Stimulated activated memory B cell treated with anti-CD40 and anti-IgM and Interleukin-4, amounts not matched to agents 10 μg/mL and 1 μg/mL and 100 μg/mL, for 72 hours (primary cell): ENCODE measurements around the gene MRPS6.

Experiments
- ATAC-seq: fragments of 150-1000 bp; cut with Tn5 transposase; 2 replicates; pipeline ENCODE4 v1.10.0; 2021
- H3K27ac Mint-ChIP-seq: one replicate; pipeline ENCODE4 v1.8.0; 2022; ENCODE audit warnings: mild to moderate bottlenecking, mixed read lengths
- H3K27me3 Mint-ChIP-seq: one replicate; pipeline ENCODE4 v1.8.0; 2022; ENCODE audit warnings: mixed read lengths
- H3K36me3 Mint-ChIP-seq: one replicate; pipeline ENCODE4 v1.8.0; 2022; ENCODE audit warnings: mixed read lengths
- H3K4me1 Mint-ChIP-seq: one replicate; pipeline ENCODE4 v1.8.0; 2022; ENCODE audit warnings: mixed read lengths
- H3K4me3 Mint-ChIP-seq: one replicate; pipeline ENCODE4 v1.8.0; 2022; ENCODE audit warnings: mild to moderate bottlenecking, moderate library complexity, mixed read lengths
- H3K9me3 Mint-ChIP-seq: one replicate; pipeline ENCODE4 v1.8.0; 2022; ENCODE audit warnings: mixed read lengths

The MRPS6 gene

DNA sequence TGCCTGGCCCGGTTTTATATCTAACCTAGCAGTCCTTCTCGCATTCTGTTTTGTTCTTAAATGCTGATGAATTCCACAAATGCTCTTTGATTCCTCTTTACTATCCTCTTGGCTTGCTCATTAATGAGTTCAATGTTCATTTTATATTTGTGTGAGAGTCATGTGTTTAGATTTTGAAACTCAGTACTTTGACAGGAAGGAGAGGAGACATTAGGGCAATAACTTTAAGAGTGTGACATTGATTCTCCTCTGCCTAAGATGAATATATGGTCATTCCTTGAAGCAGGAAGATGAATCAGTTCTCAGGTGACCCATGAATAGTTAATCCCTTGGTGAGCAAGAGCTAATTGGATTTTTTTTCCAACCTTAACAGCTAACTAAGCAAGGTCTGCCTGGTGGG is 84.1 kb downstream of the MRPS6 start:
- Mint-ChIP-seq H3K4me3 (no peak overlapping the region), H3K36me3 (peaks cover 44% of the 10 kb centered on the region), H3K27me3 (no peaks in the 10 kb centered on the region), H3K9me3 (peaks cover 22% of the 10 kb centered on the region), H3K27ac (no peak overlapping the region), H3K4me1 (peaks cover 7% of the 10 kb centered on the region)
- ATAC-seq: no peak

GRCh38 chr21:34158866-34159835 is 85.8 kb downstream of the MRPS6 start:
- Mint-ChIP-seq H3K27me3 (no peaks in the 10 kb centered on the region), H3K4me1 (no peaks in the 10 kb centered on the region), H3K9me3 (peaks cover 17% of the 10 kb centered on the region), H3K4me3 (no peak overlapping the region), H3K27ac (no peak overlapping the region), H3K36me3 (peaks cover 33% of the 10 kb centered on the region)
- no peak for ATAC-seq

DNA sequence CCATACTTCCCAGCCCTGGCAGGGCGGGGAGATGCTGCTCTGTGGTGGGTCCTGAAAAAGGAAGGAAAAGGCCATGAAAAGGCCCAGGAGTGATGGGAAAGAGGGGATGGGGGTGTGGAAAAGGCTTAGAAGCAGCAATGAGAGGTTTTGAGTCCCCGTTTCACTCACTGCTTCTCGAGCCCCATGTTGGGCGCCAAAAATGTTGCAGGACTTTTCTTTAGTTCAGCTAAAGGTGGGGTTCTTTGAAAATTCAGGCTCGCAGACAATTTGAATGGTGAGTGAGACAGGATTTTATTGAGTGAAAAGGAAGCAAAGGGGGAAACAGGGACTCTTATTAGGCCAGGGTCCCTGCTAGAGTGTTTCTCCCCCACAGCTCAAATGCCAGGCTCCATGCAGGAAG is 93.1 kb downstream of the MRPS6 start:
- H3K9me3 Mint-ChIP-seq: peaks cover 28% of the 10 kb centered on the region
- H3K27ac Mint-ChIP-seq: no peak overlapping the region
- no peaks in the 10 kb centered on the region for H3K27me3 Mint-ChIP-seq
- no peak for ATAC-seq
- H3K4me1 Mint-ChIP-seq: no peaks in the 10 kb centered on the region
- H3K36me3 Mint-ChIP-seq: peaks cover 64% of the 10 kb centered on the region
- no peak overlapping the region for H3K4me3 Mint-ChIP-seq

DNA sequence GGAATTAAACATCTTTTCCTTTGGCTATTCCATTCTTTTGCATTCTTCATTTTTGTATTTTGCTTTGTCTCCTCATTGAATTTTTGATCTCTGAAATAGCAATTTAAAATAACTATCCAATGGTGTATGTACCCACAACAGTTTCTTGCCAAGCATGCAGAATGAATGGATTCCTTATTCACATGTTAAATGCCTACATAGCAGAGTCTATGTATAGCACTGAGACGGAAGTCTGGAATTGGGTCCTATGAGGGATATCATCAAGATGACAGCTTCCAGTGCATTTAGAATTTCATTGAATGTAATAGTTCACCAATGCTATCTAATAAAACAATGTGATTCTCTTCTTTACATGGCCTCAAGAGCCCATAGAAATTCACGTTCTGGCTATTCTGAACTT is 97.5 kb downstream of the MRPS6 start:
- H3K4me1 Mint-ChIP-seq: no peaks in the 10 kb centered on the region
- H3K4me3 Mint-ChIP-seq: no peak overlapping the region
- H3K9me3 Mint-ChIP-seq: peaks cover 42% of the 10 kb centered on the region
- no peaks in the 10 kb centered on the region for H3K27me3 Mint-ChIP-seq
- no peak overlapping the region for H3K27ac Mint-ChIP-seq
- no peak for ATAC-seq
- peaks cover 82% of the 10 kb centered on the region for H3K36me3 Mint-ChIP-seq

DNA sequence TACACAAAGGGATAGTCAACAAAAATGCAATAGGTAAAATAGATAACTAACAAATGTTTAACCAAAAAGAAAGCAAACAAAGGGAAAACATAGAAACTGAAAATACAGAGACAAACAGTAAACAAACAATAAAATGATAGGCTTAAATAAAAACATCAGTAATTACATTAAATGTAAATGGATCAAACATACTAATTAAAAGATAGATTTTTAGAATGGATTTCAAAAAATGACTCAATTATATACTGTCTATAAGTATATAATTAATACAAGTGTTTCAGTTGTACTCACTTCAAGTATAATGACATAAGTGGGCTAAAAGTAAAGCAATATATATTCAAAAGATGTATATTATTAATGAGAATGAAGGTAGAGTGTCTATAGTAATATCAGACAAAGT is 101.1 kb downstream of the MRPS6 start:
- Mint-ChIP-seq H3K4me3 (no peak overlapping the region), H3K36me3 (peaks cover 53% of the 10 kb centered on the region), H3K27ac (no peak overlapping the region)

DNA sequence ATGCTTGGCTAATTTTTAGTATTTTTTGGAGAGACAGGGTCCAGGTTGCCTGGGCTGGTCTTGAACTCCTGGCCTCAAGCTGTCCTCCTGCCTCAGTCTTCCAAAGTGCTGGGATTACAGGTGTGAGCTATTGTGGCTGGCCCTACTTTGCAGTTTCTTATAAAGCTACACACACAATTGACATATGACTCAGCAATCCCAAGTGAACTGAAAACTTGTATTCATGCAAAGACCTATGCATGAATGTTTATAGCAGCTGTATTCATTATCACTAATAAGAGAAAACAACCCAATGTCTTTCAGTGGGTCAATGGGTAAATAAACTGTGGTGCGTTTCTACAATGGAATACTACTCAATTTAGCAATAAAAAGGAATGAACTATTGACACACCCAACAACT is 103.1 kb downstream of the MRPS6 start:
- H3K36me3 Mint-ChIP-seq: peaks cover 38% of the 10 kb centered on the region
- no peak overlapping the region for H3K4me3 Mint-ChIP-seq
- H3K27me3 Mint-ChIP-seq: no peaks in the 10 kb centered on the region
- no peak overlapping the region for H3K27ac Mint-ChIP-seq
- no peaks in the 10 kb centered on the region for H3K4me1 Mint-ChIP-seq
- no peak for ATAC-seq
- peaks cover 25% of the 10 kb centered on the region for H3K9me3 Mint-ChIP-seq

More for the DNA sequence above, 101.1 kb downstream of the MRPS6 start:
- ATAC-seq: no peak
- Mint-ChIP-seq H3K27me3 (no peaks in the 10 kb centered on the region), H3K4me1 (no peaks in the 10 kb centered on the region), H3K9me3 (peaks cover 28% of the 10 kb centered on the region)

- H3K4me3 Mint-ChIP-seq: no peak overlapping the region
- no peaks in the 10 kb centered on the region for H3K27me3 Mint-ChIP-seq
- no peak for ATAC-seq
- peaks cover 17% of the 10 kb centered on the region for H3K9me3 Mint-ChIP-seq
- peaks cover 28% of the 10 kb centered on the region for H3K36me3 Mint-ChIP-seq
- no peak overlapping the region for H3K27ac Mint-ChIP-seq
- H3K4me1 Mint-ChIP-seq: no peaks in the 10 kb centered on the region
These were observed 104.7 kb downstream of the MRPS6 start for GRCh38 chr21:34177919-34178567.

DNA sequence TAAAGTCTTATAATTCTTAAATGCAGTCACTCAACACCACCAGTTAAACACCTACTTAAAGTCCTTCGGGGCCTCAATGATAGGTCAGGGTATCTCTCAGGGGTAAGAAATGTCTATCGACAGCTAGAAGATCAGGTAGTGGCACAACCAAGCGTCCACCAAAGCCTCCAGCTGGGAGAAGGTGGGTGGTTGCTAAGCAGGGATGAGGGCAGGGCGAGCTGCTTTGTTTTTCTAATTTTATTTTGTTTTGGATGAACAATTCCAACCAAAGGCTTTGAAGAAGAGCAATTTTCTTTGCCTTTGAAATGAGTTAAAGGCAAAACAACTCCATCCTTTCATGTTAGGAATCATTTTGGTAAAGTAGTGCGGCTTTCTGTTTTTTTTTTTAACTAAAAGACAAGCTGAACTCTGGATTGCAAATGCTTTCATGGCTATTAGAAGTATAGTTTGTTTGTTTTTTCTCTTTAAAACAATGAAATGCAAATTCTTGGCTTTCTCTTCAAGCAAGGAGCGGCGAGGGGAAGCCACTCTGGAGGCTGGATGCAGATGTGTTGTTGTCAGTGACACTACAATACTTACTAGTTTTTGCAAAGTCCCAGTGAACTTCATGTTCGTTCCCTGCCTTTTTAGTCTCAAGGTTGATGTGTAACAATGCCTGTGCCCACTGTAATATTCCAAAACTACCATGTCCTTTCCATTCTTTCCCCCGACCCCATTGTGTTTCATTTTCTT is 106.0 kb downstream of the MRPS6 start:
- no peak for ATAC-seq
- no peak overlapping the region for H3K27ac Mint-ChIP-seq
- H3K9me3 Mint-ChIP-seq: peaks cover 6% of the 10 kb centered on the region
- H3K4me1 Mint-ChIP-seq: no peaks in the 10 kb centered on the region
- peaks cover 15% of the 10 kb centered on the region for H3K36me3 Mint-ChIP-seq
- no peak overlapping the region for H3K4me3 Mint-ChIP-seq
- H3K27me3 Mint-ChIP-seq: no peaks in the 10 kb centered on the region

GRCh38 chr21:34180407-34180806 is 107.0 kb downstream of the MRPS6 start:
- no peak overlapping the region for H3K27ac Mint-ChIP-seq
- H3K4me3 Mint-ChIP-seq: no peak overlapping the region

DNA sequence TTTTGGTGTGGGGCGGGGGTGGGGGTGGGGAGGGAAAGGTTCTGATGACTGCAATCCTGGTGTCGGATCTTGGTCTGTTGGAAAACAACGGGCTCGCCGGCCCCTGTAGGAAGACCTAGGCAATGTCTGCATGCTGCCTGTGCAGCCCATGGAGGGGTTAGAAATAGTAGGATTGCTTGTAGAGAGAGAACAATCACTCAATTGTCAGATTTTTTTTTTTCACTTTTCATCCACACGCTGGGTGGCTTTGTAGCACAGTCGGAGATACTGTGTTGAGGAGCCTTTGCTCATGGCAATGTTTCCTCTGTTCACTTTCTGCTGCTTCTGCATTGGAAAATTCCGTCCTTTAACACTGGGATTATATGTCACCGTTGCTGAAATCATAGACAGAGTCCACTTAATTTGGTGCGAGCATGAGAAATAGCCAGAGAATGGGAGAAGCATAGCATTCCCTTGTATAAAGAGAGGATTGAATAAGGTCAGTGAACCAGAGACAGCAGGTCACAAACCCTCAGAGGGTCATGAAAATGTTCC is 107.5 kb downstream of the MRPS6 start:
- Mint-ChIP-seq H3K4me3 (no peak overlapping the region), H3K27me3 (no peaks in the 10 kb centered on the region), H3K4me1 (no peaks in the 10 kb centered on the region), H3K9me3 (peaks cover 2% of the 10 kb centered on the region), H3K27ac (no peak overlapping the region), H3K36me3 (peaks cover 6% of the 10 kb centered on the region)
- no peak for ATAC-seq

More at GRCh38 chr21:34180407-34180806, 107.0 kb downstream of the MRPS6 start:
- Mint-ChIP-seq H3K36me3 (peaks cover 6% of the 10 kb centered on the region), H3K9me3 (peaks cover 2% of the 10 kb centered on the region), H3K27me3 (no peaks in the 10 kb centered on the region), H3K4me1 (no peaks in the 10 kb centered on the region)
- ATAC-seq: no peak

- ATAC-seq: no peak
- no peak overlapping the region for H3K4me3 Mint-ChIP-seq
- H3K36me3 Mint-ChIP-seq: peaks cover 12% of the 10 kb centered on the region
- H3K4me1 Mint-ChIP-seq: no peaks in the 10 kb centered on the region
- H3K9me3 Mint-ChIP-seq: peaks cover 5% of the 10 kb centered on the region
- H3K27ac Mint-ChIP-seq: no peak overlapping the region
- no peaks in the 10 kb centered on the region for H3K27me3 Mint-ChIP-seq
These were observed 108.2 kb downstream of the MRPS6 start for GRCh38 chr21:34181431-34182039.

DNA sequence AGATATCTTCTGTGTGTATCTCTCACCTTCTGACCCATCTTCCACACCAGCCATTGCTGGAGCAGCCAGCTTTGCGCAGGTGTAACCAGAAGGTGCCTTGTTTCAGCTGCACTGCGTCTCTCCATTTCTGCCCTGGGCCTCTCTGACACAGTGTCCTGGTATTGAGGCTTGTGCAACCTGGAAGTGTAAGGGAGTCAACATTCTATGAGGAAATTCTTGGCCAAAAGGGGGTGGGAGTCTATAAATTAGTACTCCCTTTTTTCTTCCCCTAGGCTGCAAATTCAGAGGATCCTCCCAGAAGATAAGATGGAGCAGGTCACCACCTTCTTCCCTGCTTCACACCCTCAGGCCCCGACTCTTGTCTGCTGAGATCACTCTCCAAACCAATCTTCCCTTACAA is 109.1 kb downstream of the MRPS6 start:
- peaks cover 7% of the 10 kb centered on the region for H3K9me3 Mint-ChIP-seq
- H3K4me3 Mint-ChIP-seq: no peak overlapping the region

DNA sequence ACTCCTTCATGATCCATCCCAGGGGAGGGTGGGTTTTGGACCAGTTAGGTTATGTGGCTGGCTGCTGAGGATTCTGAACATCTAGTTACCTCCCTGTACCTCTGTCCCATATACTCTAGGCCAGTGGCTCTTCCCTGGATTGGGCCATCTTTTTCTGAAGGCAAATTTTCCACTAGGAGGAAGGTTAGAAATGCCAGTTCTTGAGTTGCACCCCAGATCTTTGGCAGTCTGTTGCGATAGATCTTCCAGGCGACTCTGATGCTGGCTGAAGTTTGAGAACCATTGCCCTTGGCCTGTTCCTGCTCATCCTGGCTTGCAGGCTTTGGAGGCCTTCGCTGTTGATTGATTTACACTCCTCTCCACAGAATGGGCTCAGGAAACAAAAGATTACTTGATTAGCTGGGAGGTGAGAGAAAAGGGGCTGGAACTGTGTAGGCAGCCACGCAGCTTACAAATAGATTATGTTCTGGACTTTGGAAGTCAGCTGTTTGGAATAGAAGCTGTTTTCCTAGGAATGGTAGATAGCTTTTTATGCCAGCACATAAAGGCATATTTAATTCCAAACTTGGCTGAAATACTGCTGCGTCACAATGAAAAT is 110.1 kb downstream of the MRPS6 start:
- Mint-ChIP-seq H3K4me3 (no peak overlapping the region), H3K4me1 (no peaks in the 10 kb centered on the region), H3K27ac (no peak overlapping the region), H3K27me3 (no peaks in the 10 kb centered on the region), H3K36me3 (peaks cover 22% of the 10 kb centered on the region), H3K9me3 (peaks cover 6% of the 10 kb centered on the region)
- no peak for ATAC-seq

More for the DNA sequence above, 109.1 kb downstream of the MRPS6 start:
- Mint-ChIP-seq H3K4me1 (no peaks in the 10 kb centered on the region), H3K27me3 (no peaks in the 10 kb centered on the region), H3K27ac (no peak overlapping the region), H3K36me3 (peaks cover 17% of the 10 kb centered on the region)
- no peak for ATAC-seq

GRCh38 chr21:34184232-34184631 is 110.9 kb downstream of the MRPS6 start:
- Mint-ChIP-seq H3K27ac (no peak overlapping the region), H3K36me3 (peaks cover 30% of the 10 kb centered on the region), H3K4me1 (no peaks in the 10 kb centered on the region), H3K4me3 (no peak overlapping the region), H3K9me3 (peaks cover 6% of the 10 kb centered on the region), H3K27me3 (no peaks in the 10 kb centered on the region)
- ATAC-seq: no peak
